ENCODE results near the gene HOXC10. TPM values are rescaled to one million over a fixed set of nuclear protein-coding genes. Genes with fewer than 3 reads are reported as not detected.

Gene HOXC10
- total and polyA plus RNA-seq, 2 of the 8 experiments (the other 6 are each of a cell fraction or from before 2014, with no cell fraction given): not detected

- H3K14ac ChIP-seq (ENCODE audit: insufficient read length): no peak overlapping the region
- no peak overlapping the region for H2BK120ac ChIP-seq (replicated peaks; ENCODE audit: low read depth, low read length)
- peaks cover 0 to 17% (median 8%) of the 10 kb centered on the region in 4 experiments; a peak in 5 of 7 replicates for H3K4me1 ChIP-seq (replicated peaks in 1 of 4; ENCODE audit: control insufficient read depth in 3 of 4, insufficient read depth in 4 of 4, low read length in 3 of 4)
- 0 out of 2 replicates have a peak overlapping the region, but pooled peaks have one; percentile 53 for H2AK5ac ChIP-seq (ENCODE audit: low read depth, low read length)
- H3K23me2 ChIP-seq (ENCODE audit: low read depth, low read length): peaks cover 4% of the 10 kb centered on the region; the same call in 1 of the 2 replicates
- H3K4ac ChIP-seq (replicated peaks; ENCODE audit: insufficient read length, low read depth, low read length): no peak overlapping the region
- no peak overlapping the region for H4K8ac ChIP-seq (ENCODE audit: extremely low read depth, insufficient read depth, low read length)
- H4K91ac ChIP-seq (replicated peaks; ENCODE audit: insufficient read length, low read length): no peak overlapping the region
- H3K27me3 ChIP-seq (replicated peaks in 1 of 4; ENCODE audit: control insufficient read depth in 3 of 4, extremely low read depth in 1 of 4, insufficient read depth in 3 of 4, low read length in 3 of 4): peaks cover 97 to 100% (median 100%) of the 10 kb centered on the region in 4 experiments
- CTCF ChIA-PET (ENCODE audit: partially characterized antibody): interaction anchor here (0.8 to 4.4 kb wide), 12 partner anchors 9 to 209 kb away, joined by 3 to 28 read pairs (median 4); partner anchors contain the start of gene HOXC10
- POLR2A ChIA-PET (ENCODE audit: partially characterized antibody): interaction anchor here (1.2 kb wide), 2 partner anchors 10 to 220 kb away, joined by 3 read pairs; no protein-coding TSS in a partner anchor
- no peak overlapping the region for H2AFZ ChIP-seq (ENCODE audit: low read length)
- H3K4me3 ChIP-seq (ENCODE audit: extremely low read depth in 1 of 4, insufficient read depth in 2 of 4, low read depth in 3 of 4, low read length in 4 of 4): peak overlapping the region in 1 of 4 experiments; percentile 45; a peak in 3 of 8 replicates
- H3K23ac ChIP-seq (ENCODE audit: insufficient read length): no peak overlapping the region
- peaks cover 0 to 19% (median 0%) of the 10 kb centered on the region in 4 experiments; a peak in 1 of 8 replicates for H3K36me3 ChIP-seq (ENCODE audit: control insufficient read depth in 2 of 4, insufficient read depth in 4 of 4, low read length in 3 of 4)
- H2BK5ac ChIP-seq (ENCODE audit: low read depth, low read length): no peak overlapping the region
- H3K4me2 ChIP-seq (ENCODE audit: insufficient read depth in 1 of 2, low read depth in 2 of 2, low read length in 2 of 2): peak overlapping the region; percentile 23 to 56
- H4K20me1 ChIP-seq (replicated peaks in 1 of 2; ENCODE audit: control insufficient read depth in 1 of 2, insufficient read depth in 2 of 2, low read length in 2 of 2): peaks cover 22 to 26% of the 10 kb centered on the region in 2 experiments
- 0 out of 2 replicates have a peak overlapping the region, but pooled peaks have one; percentile 46 for H2BK15ac ChIP-seq (ENCODE audit: low read length)
- DNase-seq (ENCODE audit: low read depth in 1 of 2, low spot score in 2 of 2) (no peak), FAIRE-seq (no peak)
- no peaks in the 10 kb centered on the region for H3K79me2 ChIP-seq (ENCODE audit: control insufficient read depth in 1 of 2, insufficient read depth in 2 of 2, low read length in 2 of 2)
- H3K18ac ChIP-seq (ENCODE audit: extremely low read depth, low read length): no peak overlapping the region
- H3K56ac ChIP-seq (replicated peaks; ENCODE audit: insufficient read length, low read depth, low read length): no peak overlapping the region
- H4K5ac ChIP-seq (ENCODE audit: insufficient read length, low read depth, low read length): no peak overlapping the region
- 0 out of 2 replicates have a peak overlapping the region, but pooled peaks have one; percentile 50 for H2BK12ac ChIP-seq (ENCODE audit: low read depth, low read length)
- no peak overlapping the region for H3K27ac ChIP-seq (ENCODE audit: low read depth, low read length)
- no peak overlapping the region for H2BK20ac ChIP-seq (ENCODE audit: low read length)
- H3K79me1 ChIP-seq (ENCODE audit: low read depth, low read length): no peaks in the 10 kb centered on the region
- no peak overlapping the region for H3K9ac ChIP-seq (replicated peaks in 1 of 4; ENCODE audit: extremely low read depth in 1 of 4, low read depth in 3 of 4, low read length in 3 of 4)
- 17% methylated on average over 28 of the region's 29 CpGs; no CpG with 5 or more reads in 1 of the 2 experiments for WGBS, 2 experiments (ENCODE audit: extremely low coverage in 1 of 2, insufficient coverage in 1 of 2, insufficient read length in 1 of 2, insufficient replicate concordance in 2 of 2, low coverage in 1 of 2, low lambda C conversion rate in 2 of 2, missing lambda C conversion rate in 1 of 2)
- peaks cover 0 to 4% of the 10 kb centered on the region in 2 experiments; a peak in 1 of 4 replicates for H3K9me3 ChIP-seq (ENCODE audit: insufficient read depth in 2 of 2, low read depth in 1 of 2, low read length in 1 of 2)
- TF ChIP-seq ATF3 (IDR thresholded peaks at IDR 0.05; ENCODE audit: insufficient read depth, low read depth, low read length): no peak
- TF ChIP-seq RNF2 (IDR thresholded peaks at IDR 0.05; ENCODE audit: borderline replicate concordance, low read depth, low read length, missing control alignments, poor library complexity, severe bottlenecking): peak; percentile 54
Measured at GRCh38 chr12:53996240-53997203, 11.6 kb downstream of the HOXC10 start.
